Spleen (tissue), 11 donors: ENCODE measurements around the gene SLC4A8. TPM values are rescaled to one million over a fixed set of nuclear protein-coding genes. Genes with fewer than 3 reads are reported as not detected.

Source experiments
- DNase-seq: peaks from one replicate; pipeline ENCODE4 v3.0.0-alpha.2; 2020
- H3K27ac ChIP-seq, 8 donors: fragments of 200-600 bp; sonication (generic) in 7 of 8; 1 replicate in 4 of 8; 2 replicates in 4 of 8; pipeline versions ENCODE4 v1.5.0 to v1.8.0; 2016 to 2021; ENCODE audit warnings: inconsistent platforms in 4 of 8, mild to moderate bottlenecking in 4 of 8, moderate library complexity in 1 of 8
- H3K27me3 ChIP-seq, 7 donors: fragments of 200-600 bp; sonication (generic) in 6 of 7; replicated peaks in 1 of 7; 1 replicate in 4 of 7; 2 replicates in 3 of 7; pipeline versions ENCODE4 v1.5.0 to v1.8.0; 2016 to 2021; ENCODE audit warnings: inconsistent platforms in 3 of 7, mild to moderate bottlenecking in 1 of 7
- H3K36me3 ChIP-seq, 6 donors: fragments of 200-600 bp; sonication (generic) in 5 of 6; 1 replicate in 4 of 6; 2 replicates in 2 of 6; pipeline versions ENCODE4 v1.5.0 to v1.8.0; 2016 to 2021; ENCODE audit warnings: inconsistent platforms in 2 of 6
- H3K4me1 ChIP-seq, 6 donors: fragments of 200-600 bp; sonication (generic) in 5 of 6; 1 replicate in 3 of 6; 2 replicates in 3 of 6; pipeline versions ENCODE4 v1.5.0 to v1.8.0; 2016 to 2021; ENCODE audit warnings: inconsistent platforms in 3 of 6
- H3K4me3 ChIP-seq, 8 donors: fragments of 200-600 bp; sonication (generic) in 7 of 8; 1 replicate in 4 of 8; 2 replicates in 4 of 8; pipeline versions ENCODE4 v1.5.0 to v1.8.0; 2016 to 2021; ENCODE audit warnings: inconsistent platforms in 4 of 8, mild to moderate bottlenecking in 4 of 8, moderate library complexity in 2 of 8
- H3K9me3 ChIP-seq, 8 donors: fragments of 200-600 bp; sonication (generic) in 7 of 8; 1 replicate in 4 of 8; 2 replicates in 4 of 8; pipeline versions ENCODE4 v1.5.0 to v1.8.0; 2016 to 2021; ENCODE audit warnings: inconsistent platforms in 4 of 8
- POLR2A ChIP-seq, 3 donors: fragments of 450-650 bp; IDR thresholded peaks; one replicate each; pipeline ENCODE4 v1.5.1; 2017; ENCODE audit warnings: antibody characterized with exemption in 3 of 3, mild to moderate bottlenecking in 1 of 3
- POLR2AphosphoS5 ChIP-seq, 3 donors: sonication (generic); formaldehyde crosslinking; IDR thresholded peaks; one replicate each; pipeline ENCODE4 v1.5.1; 2017; ENCODE audit warnings: antibody characterized with exemption in 3 of 3
- WGBS, 5 donors: extraction: QIAGEN DNeasy Blood & Tissue Kit in 3 of 5; methylation state at CpG; one replicate each; pipeline versions ENCODE4 v1.1.5 to v1.1.7; 2013 to 2018; 5-methylcytosine and 5-hydroxymethylcytosine counted together
- intact Hi-C: fragments of 100-400 bp; cut with DNase I; formaldehyde crosslinking; loops from one replicate; pipeline ENCODE4 v1.15.0; 2023; ENCODE audit warnings: low total_unique reads
- polyA plus RNA-seq, 3 donors: library from polyadenylated mRNA; stranded (reverse); fragments of 200-250 nt; gene quantifications; one replicate each; pipeline ENCODE4 v1.2.1, GENCODE V29; 2013
- total RNA-seq, 7 donors: library from RNA; depleted of rRNA in 3 of 7; stranded (reverse); fragments of >200 nt in 3 of 7; fragmentation: NEBNext Ultra II Directional in 4 of 7; extraction: Animal tissue kit (Norgen Biotek cat#: 25700) in 4 of 7; gene quantifications; one replicate each; pipeline versions ENCODE4 v1.1.0 to v1.2.1, GENCODE V29; 2016 to 2021
- TF ChIP-seq, protein P1 (sequence below), 11 experiments: fragments of 200-600 bp in 7 of 11; fragments of 450-650 bp in 4 of 11; sonication (generic) in 4 of 11; IDR thresholded peaks in 8 of 11; conservative IDR thresholded peaks in 3 of 11; 1 replicate in 7 of 11; 2 replicates in 4 of 11; pipeline versions ENCODE4 v1.4.0 to v1.8.0; 2016 to 2021; ENCODE audit warnings: antibody characterized with exemption in 11 of 11, inconsistent platforms in 4 of 11, mild to moderate bottlenecking in 1 of 11
- donor health status: healthy with polysubstance abuse.
- donor health status: DM: no; HTN: no; CAD: no; lungs with moderate emphysema.
- donor health status: DM: no; HTN: no; CAD: no.
- donor health status: Bipolar disorder and iron deficiency.
- donor health status: healthy.
- donor health status: DM: no; HTN: no; CAD: no.
- donor health status: DM: yes; HTN: yes; CAD: no.

Gene SLC4A8
- total and polyA plus RNA-seq, 10 donors, result 0.88 to 9.7 (median 4.8) TPM

DNA sequence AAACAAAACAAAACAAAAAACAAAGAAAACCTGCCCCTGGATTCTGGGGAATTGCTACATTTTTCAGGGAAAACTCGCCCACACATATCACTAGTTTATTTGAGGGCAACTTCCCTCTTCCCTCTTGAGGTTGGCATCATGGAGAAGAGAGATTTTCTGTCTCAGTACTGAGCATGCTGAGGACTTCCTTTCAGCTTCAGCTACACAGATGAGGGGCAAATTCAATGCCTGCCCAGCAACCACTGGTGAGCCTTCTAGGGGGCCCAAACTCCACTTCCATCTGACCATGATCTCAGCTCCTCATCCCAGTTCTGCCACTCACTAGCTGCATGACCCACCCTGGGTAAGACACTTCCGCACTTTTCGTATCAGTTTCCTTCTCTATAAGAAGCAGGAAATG is 103.3 kb downstream of the SLC4A8 start:
- TF ChIP-seq, protein P1, sequence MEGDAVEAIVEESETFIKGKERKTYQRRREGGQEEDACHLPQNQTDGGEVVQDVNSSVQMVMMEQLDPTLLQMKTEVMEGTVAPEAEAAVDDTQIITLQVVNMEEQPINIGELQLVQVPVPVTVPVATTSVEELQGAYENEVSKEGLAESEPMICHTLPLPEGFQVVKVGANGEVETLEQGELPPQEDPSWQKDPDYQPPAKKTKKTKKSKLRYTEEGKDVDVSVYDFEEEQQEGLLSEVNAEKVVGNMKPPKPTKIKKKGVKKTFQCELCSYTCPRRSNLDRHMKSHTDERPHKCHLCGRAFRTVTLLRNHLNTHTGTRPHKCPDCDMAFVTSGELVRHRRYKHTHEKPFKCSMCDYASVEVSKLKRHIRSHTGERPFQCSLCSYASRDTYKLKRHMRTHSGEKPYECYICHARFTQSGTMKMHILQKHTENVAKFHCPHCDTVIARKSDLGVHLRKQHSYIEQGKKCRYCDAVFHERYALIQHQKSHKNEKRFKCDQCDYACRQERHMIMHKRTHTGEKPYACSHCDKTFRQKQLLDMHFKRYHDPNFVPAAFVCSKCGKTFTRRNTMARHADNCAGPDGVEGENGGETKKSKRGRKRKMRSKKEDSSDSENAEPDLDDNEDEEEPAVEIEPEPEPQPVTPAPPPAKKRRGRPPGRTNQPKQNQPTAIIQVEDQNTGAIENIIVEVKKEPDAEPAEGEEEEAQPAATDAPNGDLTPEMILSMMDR (IDR thresholded peaks at IDR 0.05 in 8 of 11, conservative IDR thresholded peaks at IDR 0.05 in 3 of 11), result no peak
- no peak for TF ChIP-seq POLR2A (IDR thresholded peaks at IDR 0.05)
- no peak for TF ChIP-seq POLR2AphosphoS5 (IDR thresholded peaks at IDR 0.05)
- Histone ChIP-seq H3K4me3 (no peak overlapping the region), H3K27ac (no peak overlapping the region), H3K4me1 (peaks cover 0 to 10% (median 5%) of the 10 kb centered on the region in 6 donors), H3K9me3 (no peaks in the 10 kb centered on the region), H3K27me3 (peaks cover 0 to 34% (median 0%) of the 10 kb centered on the region in 7 donors), H3K36me3 (no peaks in the 10 kb centered on the region)
- no peak for DNase-seq
- 66 to 73% (median 68%) methylated on average over 3 of the region's 3 CpGs for WGBS, 5 donors
- intact Hi-C loops, result no loop called here

DNA sequence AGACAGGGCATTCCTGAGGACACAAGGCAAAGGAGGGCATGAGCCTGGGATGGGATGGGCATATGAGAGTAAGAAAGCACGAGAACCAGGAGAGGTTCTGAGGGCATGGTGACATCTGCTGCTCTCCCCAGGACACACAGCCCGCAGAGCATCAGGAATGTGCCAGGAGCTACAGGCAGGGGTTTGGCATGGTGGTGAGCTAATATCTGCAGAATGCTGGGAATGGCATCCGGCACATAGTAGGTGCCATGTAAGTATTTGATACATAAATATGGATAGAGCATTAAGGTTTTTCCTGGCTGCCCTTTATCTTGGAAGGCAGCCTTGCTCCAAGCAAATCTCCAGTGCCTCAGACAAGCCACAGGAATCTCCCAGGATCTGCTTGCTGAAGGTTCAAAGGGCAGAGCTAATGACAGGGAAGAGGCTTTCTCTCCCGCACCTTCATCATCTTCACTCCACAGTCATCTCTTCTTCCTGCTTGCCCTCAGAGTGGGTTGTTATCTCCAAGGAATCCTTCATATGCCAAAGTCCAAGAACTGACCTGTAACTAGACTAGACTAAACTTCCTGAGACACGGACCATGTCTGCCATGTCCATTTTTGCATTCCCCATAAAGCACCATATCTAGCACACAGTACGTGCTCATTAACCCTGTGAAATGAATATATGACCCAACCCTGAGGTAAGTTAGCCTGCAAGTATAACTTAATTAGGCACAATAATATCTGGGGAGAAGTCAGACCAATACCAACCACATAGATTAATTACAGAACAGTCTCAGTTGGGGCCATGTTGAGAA is 104.4 kb downstream of the SLC4A8 start:
- Histone ChIP-seq H3K4me3 (no peak overlapping the region), H3K36me3 (no peaks in the 10 kb centered on the region), H3K4me1 (peaks cover 0 to 9% (median 5%) of the 10 kb centered on the region in 6 donors), H3K9me3 (no peaks in the 10 kb centered on the region), H3K27me3 (peaks cover 0 to 24% (median 0%) of the 10 kb centered on the region in 7 donors), H3K27ac (no peak overlapping the region)
- intact Hi-C loops, result no loop called here
- TF ChIP-seq, protein P1 (IDR thresholded peaks at IDR 0.05 in 8 of 11, conservative IDR thresholded peaks at IDR 0.05 in 3 of 11), result no peak
- TF ChIP-seq POLR2AphosphoS5 (IDR thresholded peaks at IDR 0.05), result no peak
- no peak for TF ChIP-seq POLR2A (IDR thresholded peaks at IDR 0.05)
- DNase-seq, result no peak
- WGBS, 5 donors, result 87 to 95% (median 93%) methylated on average over 6 of the region's 6 CpGs

DNA sequence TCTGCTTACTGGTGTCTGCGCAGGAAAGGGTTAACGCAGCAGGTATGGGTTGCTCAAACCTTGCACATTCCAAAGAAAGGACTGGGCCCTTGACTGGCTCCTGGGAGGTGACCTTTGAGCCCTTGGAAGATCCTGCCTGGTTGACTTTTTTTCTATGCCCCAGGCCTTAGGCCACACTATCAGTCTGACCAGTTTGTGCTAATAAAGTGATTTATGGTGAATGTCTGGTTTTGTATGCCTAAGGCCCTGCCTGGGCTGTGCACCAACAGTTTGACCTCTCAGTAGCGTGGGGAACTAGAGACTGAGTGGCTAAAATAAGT is 105.0 kb downstream of the SLC4A8 start:
- intact Hi-C loops, result no loop called here
- Histone ChIP-seq H3K9me3 (no peaks in the 10 kb centered on the region), H3K27me3 (peaks cover 0 to 26% (median 0%) of the 10 kb centered on the region in 7 donors), H3K4me3 (no peak overlapping the region), H3K27ac (no peak overlapping the region), H3K36me3 (no peaks in the 10 kb centered on the region), H3K4me1 (peaks cover 0 to 9% (median 4%) of the 10 kb centered on the region in 6 donors)
- TF ChIP-seq POLR2A (IDR thresholded peaks at IDR 0.05) (no peak), POLR2AphosphoS5 (IDR thresholded peaks at IDR 0.05) (no peak)
- TF ChIP-seq, protein P1 (IDR thresholded peaks at IDR 0.05 in 8 of 11, conservative IDR thresholded peaks at IDR 0.05 in 3 of 11), result no peak
- 87 to 98% (median 90%) methylated on average over 3 of the region's 3 CpGs for WGBS, 5 donors
- no peak for DNase-seq

DNA sequence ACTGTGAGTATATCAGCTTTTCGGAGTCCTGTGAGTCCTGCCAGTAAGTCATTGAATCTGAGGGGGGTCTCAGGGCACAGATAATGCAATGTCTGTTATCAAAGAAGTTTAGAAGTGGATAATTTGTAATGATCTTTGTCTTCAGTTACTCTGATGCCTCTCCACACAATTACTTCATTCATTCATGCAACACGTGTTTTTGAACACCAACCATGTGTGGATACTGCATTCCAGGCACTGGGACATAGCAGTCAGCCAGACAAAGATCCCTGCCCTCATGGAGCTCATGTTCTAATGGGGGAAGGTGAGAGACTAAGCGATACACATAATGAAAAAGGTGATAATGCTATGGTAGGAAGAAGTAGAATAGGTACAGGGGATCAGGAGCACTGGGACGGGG is 105.6 kb downstream of the SLC4A8 start:
- H3K36me3 ChIP-seq, result no peaks in the 10 kb centered on the region
- no peak overlapping the region for H3K4me3 ChIP-seq
- TF ChIP-seq, protein P1 (IDR thresholded peaks at IDR 0.05 in 8 of 11, conservative IDR thresholded peaks at IDR 0.05 in 3 of 11), result no peak
- TF ChIP-seq POLR2A (IDR thresholded peaks at IDR 0.05), result no peak
- no peak for TF ChIP-seq POLR2AphosphoS5 (IDR thresholded peaks at IDR 0.05)
- peaks cover 0 to 9% (median 4%) of the 10 kb centered on the region in 6 donors for H3K4me1 ChIP-seq
- H3K27me3 ChIP-seq, result peaks cover 0 to 29% (median 0%) of the 10 kb centered on the region in 7 donors
- H3K9me3 ChIP-seq, result no peaks in the 10 kb centered on the region
- intact Hi-C loops, result loop anchor here (5.0 to 10.0 kb wide), 2 partner anchors 108 to 345 kb away; partner anchors contain the start of gene SLC4A8
- 89 to 95% (median 94%) methylated on average over 4 of the region's 4 CpGs for WGBS, 5 donors
- DNase-seq, result no peak
- no peak overlapping the region for H3K27ac ChIP-seq
